Eye (tissue), 1 donor: ENCODE measurements around the gene PIGW.
A peak's percentile ranks its signal among the peaks of the same experiment; 100 is the strongest.

ENCODE experiments used
- DNase-seq: peaks from one replicate; pipeline ENCODE4 v3.0.0-alpha.2; 2015

The PIGW gene, protein sequence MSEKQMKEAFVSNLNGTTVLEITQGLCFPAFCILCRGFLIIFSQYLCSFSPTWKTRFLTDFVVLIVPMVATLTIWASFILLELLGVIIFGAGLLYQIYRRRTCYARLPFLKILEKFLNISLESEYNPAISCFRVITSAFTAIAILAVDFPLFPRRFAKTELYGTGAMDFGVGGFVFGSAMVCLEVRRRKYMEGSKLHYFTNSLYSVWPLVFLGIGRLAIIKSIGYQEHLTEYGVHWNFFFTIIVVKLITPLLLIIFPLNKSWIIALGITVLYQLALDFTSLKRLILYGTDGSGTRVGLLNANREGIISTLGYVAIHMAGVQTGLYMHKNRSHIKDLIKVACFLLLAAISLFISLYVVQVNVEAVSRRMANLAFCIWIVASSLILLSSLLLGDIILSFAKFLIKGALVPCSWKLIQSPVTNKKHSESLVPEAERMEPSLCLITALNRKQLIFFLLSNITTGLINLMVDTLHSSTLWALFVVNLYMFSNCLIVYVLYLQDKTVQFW

DNA sequence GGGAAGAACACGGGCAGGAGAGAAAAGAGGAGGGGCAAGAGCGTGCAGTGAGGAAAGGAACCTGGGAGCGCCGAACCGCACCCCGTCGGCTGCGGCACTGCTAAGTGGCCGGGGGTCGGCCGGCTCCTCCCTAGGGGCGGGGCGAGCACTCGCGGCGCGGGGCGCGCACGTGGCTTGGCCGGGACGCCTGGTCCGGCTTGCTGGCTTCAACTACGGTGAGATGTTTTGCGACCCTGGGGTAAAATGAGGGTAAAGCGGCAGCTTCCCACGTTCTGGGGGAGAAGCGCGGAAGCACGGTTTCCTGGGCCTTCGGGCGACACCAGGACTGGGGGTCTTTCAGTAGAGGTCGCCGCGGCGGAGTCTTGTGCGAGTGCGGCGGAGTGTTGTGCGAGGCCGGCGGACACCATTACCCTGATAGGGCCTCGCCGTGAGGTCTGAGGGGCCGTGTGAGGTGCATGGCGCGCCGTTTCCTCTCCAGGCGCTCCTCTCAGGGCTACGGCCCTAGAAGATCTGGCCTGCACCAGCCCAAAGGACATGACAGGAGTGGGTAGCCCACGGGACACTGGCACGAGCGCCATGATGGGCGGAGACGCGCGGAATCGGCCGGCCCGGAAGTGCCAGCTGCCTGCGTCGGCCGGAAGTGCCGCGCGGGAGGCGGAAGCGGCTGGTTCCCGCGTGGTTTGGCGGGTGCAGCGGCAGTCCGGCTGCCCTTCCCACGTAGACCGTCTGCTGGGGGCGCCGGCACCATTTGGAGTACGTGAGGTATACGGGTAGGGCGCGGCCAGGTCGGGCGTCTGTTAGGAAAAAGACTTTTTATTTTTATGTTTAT lies at the start of gene PIGW, which contains the start of gene MYO19:
TSS of gene PIGW (plus strand) at position 148 of the 829 bp plus-strand sequence. CDS start 2,115 bp downstream, outside the sequence.
TSS of gene MYO19 (minus strand) at position 29 of the 829 bp plus-strand sequence. CDS start 2,330 bp downstream, outside the sequence.
- DNase-seq: peak; percentile 95

DNA sequence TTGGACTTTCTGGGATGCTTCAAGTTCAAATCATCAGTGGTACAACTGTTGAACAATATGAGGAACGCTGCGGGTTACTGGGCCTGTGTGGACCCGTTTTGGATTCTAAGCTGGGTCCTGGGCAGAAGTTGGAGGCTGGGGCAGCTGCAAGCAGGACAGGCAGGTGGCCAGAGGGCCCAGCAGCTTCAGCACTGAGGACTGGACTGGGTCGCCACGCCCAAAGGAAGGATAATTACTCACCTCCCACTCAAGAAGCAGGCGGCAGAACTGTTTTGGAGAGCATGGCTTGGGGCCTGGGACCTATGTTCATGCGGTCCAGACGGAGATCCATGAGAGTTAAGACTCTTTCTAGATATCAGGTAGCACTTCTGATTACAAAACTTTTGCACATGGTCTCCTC lies 49.8 kb upstream of the PIGW start:
- no peak for DNase-seq

DNA sequence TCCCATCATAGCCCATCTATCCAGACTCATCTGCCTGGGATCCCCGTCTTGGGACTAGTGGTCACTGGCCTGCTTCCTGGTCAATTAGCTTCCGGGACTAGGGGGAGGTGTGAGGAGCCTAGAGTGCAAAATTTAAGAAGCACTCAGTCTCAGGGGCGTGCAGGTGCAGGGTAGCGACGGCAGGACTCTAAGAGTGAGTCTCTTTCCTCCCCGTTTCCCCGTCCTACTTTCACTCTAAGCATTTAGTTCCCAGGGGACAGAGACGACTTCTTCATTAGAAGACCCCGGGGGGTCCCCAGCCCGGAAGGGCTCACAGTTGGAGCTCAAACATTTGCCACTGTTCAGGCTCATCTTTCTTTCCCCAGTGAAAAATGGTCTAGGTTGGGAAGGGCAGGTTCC lies 49.0 kb upstream of the PIGW start:
- no peak for DNase-seq

DNA sequence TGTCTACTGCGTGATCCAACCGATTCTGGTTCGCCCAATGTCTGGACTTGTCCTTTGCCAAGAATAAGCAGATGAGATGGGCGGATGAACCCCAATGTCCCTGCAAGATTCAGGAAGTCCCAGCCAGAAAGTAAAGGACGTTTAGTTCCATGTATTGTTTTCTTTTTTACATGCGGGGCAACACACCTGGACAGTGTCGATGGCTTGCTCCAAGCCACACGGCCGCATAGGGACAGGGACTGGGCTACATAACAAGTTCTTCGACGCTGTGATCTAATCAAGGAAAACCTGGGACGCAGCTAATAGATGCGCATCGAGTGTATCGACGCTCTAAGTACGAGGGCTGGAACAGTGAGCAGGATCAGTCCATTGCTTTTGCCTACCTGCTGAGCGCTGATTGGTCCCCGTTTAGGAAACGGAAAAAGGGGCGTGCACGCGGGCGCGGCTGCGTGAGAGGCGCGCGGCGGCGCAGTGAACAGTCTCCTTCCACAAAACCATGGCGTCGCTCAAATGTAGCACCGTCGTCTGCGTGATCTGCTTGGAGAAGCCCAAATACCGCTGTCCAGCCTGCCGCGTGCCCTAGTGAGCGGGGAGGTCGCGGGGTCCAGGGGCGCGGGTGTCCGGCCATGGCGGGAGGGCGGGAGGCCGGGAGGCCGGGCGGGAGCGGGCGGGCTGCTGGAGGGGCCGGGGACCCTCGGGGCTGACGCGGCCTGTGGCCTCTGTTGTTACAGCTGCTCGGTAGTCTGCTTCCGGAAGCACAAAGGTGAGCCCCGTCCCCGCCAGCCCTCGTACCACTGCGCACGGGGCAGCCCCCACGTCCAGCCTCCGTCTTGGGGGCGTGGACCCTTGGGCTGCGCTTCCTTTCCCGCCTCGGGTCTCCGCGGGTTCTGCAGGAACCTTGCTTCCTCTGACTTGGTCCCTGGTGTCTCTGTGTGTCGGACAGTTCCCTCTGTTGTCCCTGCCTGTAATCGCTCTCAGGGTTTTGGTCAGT lies 48.3 kb upstream of the PIGW start, which contains the start of gene ZNHIT3:
TSS of gene ZNHIT3 (plus strand) at position 478 of the 991 bp plus-strand sequence. CDS start at position 497, 19 bp downstream.
- DNase-seq: peak; percentile 97

DNA sequence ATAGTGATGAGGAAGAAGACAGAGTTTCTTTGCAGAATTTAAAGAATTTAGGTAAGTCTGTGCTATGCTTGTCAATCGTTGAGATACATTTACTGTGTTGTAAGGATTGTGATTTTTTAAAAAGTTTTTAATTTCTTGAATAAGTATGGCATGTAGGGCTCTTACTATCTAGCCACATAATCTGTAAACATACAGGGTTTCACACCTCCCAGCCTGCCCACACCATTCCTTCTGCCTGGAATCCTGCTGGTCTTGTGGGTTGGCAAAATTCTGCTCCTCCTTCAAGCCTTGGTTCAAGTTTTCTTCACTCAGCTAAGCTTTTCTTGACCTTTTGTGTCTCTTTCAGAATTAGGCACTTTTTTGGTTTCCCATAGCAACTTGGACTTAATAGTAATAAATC lies 40.8 kb upstream of the PIGW start:
- DNase-seq: no peak

DNA sequence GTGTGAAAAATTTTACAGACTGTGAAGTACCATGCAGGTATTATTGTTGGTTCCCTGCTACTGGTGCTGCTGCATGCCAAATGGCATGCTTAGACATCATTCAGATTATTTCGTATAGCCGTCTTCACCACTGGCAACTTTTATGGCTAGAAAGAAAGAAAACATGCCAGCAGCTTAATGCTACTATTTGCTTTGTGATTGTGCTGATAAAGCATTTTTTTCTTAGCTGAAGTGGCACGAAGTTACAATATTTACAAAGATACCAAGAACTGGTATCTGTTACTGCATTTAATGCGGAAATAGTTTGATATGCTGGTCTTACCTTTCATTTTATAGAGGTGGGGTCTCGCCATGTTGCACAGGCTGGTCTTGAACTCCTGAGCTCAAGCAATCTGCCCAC lies 40.1 kb upstream of the PIGW start:
- DNase-seq: no peak

DNA sequence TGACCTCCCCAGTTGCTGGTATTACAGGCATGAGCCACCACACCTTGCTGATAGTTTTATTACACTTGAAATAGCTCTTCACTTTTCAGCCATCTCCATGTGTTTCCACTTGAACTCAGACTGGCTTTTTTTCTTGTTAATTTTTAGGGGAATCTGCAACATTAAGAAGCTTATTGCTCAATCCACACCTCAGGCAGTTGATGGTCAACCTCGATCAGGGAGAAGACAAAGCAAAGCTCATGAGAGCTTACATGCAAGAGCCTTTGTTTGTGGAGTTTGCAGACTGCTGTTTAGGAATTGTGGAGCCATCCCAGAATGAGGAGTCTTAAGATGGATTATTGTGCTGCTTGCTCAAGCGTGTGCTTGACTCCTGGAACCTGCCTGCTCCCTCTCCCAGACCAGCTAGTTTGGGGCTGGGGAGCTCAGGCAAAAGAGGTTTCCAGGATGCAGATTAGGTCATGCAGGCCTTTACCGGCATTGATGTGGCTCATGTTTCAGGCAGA lies 39.7 kb upstream of the PIGW start:
- no peak for DNase-seq

DNA sequence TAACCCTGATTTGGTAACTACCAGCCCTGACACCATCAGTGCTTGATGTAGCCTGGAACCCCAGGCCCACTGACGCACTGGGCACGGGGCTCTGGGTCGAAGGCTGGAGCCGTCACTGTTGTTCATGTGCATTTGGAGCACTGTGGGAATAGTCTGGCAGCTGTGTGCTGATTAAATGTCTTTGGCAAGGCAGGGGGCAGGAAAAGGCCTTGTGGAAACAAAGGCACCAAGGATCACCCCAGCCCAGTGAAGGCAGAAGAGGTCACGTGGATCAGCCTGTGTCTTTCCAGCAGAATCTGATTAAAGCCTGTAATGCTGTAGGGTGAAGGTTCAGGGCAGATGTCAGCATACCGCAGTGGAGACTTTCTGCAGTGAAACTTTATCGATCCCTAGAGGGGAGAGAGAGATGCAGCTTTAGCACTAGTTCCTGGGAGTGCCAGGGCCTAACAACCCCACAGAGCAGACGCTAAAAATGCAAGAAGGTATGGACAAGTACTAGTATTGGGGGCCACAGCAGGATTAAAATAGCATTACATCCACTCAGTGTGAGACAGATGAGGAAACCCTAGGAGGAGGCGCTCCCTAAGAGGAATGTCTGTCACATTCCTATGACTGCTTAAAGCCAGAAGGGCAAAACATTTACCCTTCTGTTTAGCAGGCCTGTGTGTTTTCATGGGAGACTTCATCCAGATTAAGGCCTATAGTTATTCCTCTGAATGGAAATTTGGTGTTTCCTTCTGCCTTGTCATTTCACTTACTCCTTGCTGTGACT lies 38.6 kb upstream of the PIGW start:
- DNase-seq: no peak

DNA sequence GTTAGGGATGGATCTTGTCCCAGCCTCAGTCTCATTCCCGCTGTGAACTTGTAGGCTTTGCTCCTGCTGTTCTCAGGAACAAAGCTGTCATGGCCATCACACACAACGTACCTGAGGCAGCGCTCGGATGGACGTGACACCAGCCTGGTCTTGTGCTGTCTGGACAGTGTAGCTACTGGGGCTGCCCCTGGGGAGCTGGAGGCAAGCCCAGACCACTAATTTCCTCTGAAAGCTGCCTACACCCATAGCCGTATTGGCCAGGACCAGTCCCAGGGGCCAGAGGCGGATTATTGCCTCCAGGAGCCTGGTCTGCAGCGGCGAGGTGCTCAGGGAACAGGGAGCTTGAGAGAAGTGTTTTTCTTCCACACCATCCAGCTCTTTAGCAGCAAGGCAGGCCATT lies 36.6 kb upstream of the PIGW start:
- peak; percentile 11 for DNase-seq

DNA sequence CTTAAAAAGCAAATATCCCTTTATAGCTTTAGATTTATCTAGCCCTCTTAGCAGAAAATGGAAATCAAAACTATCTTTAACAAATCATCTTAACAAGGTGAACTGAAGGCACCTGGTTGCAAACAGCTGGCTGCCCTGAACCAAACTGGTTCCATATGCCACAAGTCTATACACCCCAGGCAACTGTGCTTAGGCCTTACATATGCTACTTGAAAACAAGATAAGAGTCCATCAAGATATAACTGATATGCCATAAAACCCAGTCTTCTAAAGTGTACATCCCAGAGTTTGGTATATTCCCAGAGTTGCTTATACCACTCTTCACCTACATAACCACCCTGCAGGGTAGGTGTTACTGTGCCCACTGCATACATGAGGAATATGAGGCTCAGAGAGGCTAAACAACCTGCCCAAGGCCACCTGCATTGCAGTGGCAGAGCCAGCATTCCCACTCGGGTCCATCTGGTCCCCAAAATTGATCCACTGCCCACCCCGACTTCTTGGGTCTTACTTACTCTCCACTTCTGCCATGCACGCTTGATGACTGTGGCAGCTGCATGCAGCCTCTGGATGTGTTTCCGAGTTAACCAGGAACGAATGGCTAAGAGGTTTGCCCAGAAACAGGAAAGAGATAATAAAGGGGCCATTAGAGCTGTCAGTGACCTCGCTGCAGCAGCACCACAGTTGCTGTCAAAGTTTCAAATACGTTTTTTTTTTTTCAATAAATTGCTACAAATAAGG lies 36.1 kb upstream of the PIGW start:
- no peak for DNase-seq

DNA sequence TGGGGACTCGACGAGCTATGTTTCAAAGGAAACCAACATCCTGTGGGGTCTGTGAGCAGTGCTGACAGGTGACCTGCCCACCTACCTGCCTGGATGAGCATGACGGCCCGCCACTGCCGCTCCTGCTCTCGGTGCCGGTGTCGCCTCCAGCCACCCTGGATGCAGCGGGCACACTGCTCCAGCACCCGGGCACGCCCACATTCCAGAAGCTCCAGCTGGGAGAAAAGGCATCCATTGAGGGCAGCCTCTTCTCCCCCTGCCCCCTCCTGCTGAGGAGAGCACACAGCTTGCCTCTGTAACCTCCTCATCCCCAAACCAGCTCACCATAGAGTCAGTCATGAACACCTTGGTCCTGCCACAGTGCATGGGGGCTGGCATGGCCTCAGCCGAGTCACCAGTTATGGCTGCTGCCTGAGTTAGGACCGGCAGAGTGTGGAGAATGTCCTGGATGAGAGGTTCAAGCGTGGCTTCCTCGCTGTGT lies 34.0 kb upstream of the PIGW start:
- no peak for DNase-seq

DNA sequence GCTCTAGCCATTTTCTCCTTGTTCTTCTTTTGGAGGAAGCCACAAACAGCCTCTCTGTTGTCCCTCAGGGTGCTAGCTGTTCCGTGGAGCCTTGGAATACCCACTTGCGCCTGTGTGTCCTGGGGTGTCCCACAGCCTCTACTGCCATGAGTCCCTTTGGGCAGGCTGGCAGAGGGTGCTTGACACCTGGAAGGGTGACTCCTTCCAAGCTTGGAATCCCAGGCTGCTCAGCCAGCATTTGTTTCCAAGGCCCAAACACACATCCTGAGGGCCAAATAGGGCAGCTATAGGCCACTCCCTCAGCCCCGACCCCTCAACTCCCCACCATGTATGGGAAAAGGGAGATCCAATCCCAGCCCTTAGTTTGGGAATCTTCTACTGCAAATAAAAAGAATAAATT lies 33.4 kb upstream of the PIGW start:
- DNase-seq: no peak

DNA sequence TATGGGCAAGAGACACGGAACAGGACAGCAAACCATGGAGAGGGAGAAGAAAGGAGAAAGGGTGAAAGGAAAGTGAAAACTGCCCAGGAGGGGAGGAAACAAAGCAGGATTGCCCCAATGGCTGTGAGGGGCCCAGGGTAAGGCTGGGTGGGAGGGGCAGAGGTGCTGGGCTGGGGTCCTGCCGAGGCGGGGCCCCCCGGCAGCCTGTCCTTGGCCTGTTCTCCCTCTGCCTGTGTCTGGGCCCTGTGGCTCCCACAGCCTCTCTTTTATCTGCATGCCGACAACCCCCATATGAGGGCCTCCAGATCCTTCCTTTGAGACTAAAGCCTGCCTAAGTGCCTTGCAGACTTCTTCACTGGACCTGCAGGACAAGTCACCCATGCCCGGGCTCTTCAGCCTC lies 32.8 kb upstream of the PIGW start:
- DNase-seq: no peak

DNA sequence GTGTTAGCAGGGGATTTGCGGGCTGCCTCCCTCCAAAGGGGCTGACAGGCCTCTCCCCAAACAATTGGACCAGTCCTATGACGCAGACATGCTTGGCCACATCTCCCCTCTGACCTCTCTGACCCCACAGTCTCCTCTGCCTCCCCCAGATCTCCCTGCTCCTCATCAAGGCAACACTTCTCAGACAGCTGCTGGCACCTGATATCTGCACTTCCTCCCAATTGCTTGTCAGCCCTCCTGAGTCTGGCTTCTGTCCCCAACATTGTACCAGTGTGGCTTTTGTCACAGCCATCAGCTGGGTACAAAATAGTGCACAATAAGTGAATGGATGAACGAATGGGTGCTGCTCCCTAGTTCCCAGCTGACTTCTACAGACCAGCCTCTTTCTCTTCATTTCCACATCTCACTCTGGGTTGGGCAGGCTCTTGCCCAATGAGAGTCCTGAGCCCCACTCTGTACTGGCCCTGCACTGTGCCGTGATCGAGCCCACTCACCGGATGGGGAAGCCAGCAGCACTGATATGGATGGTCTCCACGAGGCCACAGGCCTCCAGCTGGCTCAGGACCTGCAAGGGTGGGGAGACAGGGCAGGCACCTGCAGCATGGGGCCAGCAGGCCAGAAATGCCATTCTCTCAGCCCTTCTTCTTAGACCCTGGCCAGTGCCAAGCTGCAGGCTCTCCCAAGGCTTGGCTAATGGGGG lies 31.2 kb upstream of the PIGW start:
- no peak for DNase-seq

DNA sequence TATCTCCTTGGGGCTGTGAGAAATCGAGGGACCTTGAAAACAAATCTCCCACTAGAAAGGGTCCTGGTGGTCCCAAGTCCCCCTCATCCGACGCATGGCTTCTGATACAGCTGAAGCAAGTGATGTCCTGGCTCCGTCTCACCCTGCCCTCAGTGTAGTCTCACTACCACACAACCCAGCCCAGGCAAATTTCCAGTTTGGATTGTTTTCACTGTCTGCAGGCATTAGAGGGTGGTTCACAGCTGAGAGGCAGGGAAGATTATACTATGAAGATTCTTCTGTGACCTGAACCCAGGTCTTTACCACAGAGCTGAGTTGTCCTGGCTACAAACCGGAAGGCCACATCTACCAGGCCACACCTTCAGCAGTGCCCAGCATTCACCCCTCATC lies 30.6 kb upstream of the PIGW start:
- no peak for DNase-seq

DNA sequence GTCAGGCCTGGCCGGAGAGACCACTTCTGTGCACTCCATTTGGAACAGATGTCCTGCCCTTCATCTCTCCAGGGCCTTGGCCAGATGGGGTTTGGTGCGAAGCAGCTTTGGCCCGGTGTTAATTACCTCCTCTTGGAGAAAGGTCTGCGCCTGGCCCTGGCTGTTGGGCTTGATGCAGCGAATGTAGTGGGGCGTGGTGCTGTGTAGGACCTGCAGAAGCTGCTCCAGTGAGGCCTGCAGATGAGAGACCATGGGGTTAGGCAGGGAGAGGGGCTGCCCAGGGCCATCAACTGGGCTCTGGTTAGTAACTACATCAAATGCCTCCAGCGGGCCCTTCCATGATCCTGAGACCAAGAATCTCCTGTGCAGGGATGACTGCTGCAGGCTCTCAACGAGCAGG lies 29.6 kb upstream of the PIGW start:
- no peak for DNase-seq

DNA sequence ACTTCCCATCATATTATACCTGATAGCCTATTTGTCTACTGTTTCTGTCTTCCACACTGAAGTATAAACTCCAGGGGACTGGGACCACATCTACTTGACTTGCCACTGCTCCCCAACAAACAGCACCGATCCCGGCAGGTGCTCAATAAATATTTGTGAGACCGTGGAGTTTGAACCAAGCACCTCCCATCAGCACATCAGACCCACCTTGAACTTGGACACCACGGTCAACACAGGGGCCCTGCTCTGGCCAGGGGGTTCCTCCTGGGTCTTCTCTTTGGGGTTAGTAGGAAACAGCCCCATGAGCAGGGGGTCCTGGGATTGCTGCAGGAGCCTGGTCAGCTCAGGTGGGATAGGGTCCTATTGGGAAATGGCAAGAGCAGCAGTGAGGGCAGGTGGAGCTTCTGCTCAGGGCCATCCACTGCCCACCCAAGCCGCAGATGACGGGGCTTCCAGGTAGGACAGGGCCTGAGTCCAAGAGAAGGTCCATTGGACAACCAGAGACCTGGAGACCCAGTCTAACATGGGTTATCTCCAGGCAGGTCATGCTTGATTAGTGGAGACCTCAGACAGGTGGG lies 28.4 kb upstream of the PIGW start:
- no peak for DNase-seq

DNA sequence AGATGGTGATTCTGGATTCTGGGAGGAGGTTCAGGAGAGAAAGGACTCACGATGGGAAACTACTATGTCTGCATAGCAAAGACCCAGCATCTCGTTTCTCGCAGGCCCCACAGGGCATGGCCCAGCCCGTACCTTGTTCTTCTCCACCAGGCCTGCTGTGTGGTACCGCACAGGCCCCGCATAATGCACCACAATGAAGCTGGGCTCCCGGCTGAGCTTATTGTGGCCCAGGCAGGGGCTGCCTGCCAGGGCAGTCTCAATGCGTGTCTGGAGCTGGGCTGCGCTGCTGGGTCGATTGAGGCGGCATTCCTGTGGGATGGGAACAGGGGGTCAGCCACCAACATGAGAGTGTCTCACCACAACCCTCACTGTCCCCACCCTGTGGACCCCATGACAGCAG lies 28.0 kb upstream of the PIGW start:
- DNase-seq: no peak

DNA sequence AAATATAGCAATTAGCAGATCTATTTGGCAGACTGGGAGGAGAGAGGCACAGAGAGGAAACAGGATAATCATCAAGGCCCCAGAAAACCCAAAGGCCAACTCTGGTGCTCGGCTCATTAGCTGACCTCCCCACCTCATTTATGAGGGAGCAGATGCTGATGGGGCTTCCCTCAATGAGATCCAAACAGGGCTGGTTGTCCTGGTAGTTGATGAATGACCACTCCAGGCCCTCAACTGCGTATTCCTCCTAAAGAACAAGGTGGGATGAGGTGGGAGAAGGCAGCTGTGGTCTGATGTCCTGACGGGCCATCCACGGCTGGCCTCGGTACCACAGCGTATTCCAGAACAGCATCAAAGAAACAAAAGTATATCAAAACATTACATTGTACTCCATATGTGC lies 27.5 kb upstream of the PIGW start:
- DNase-seq: no peak
